ENCODE results near the gene SURF1.

SURF1 gene

DNA sequence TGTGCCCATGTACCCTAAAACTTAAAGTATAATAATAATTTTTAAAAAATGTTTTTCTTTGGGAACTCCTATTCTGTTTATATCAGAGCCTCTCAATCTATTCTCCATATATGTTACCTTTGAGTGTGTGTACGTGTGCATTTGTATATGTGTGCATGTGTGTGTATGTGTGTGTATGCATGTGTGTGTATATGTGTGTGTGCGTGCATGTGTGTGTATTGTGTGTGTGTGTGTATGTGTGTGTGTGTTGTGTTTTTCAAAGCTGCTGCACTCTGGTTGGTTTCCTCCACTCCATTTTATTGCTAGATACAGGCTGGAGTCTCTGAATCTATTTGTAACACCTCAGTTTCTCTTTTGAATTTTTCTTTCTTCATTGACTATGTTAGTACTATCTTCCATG, 40.3 kb downstream of the SURF1 start:
- no peak for DNase-seq

DNA sequence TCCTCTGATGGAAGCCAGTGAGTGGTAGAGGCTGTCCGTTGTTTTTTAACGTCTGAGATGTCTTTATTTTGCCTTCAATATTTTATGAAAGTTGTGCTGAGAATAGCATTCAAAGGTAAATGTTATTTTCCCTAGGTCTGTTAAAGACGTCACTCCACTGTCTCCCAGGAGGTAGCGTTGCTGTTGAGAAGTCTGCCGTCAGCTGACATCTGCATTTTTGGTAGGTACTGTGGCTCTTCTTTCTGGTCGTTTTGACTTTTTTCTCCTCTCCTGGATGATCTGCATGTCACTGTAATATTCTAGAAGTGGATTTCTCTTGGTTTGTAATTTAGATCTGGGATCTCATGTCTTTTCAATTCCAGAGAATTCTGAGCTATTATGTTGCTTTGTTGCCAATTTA, 46.7 kb downstream of the SURF1 start:
- no peak for DNase-seq

DNA sequence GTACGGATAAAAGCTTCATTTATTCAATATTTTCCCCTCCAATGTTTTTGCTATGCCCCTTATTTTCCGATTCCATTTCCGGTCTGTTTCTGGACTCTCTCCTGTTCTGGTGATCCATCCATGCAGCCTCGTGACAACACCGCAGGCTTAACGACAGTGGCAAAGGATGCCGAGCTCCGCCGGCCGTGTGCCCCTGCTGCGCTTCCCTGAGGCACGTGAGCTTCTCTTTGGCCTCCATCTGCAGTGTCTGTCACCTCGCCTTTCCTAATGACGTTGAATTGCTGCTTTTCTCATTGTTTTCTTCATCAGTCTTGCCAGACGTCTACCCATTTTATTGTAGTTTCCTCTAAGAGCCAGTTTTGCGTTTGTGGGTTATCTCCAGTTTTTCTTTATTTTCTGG, 49.0 kb downstream of the SURF1 start:
- no peak for DNase-seq

DNA sequence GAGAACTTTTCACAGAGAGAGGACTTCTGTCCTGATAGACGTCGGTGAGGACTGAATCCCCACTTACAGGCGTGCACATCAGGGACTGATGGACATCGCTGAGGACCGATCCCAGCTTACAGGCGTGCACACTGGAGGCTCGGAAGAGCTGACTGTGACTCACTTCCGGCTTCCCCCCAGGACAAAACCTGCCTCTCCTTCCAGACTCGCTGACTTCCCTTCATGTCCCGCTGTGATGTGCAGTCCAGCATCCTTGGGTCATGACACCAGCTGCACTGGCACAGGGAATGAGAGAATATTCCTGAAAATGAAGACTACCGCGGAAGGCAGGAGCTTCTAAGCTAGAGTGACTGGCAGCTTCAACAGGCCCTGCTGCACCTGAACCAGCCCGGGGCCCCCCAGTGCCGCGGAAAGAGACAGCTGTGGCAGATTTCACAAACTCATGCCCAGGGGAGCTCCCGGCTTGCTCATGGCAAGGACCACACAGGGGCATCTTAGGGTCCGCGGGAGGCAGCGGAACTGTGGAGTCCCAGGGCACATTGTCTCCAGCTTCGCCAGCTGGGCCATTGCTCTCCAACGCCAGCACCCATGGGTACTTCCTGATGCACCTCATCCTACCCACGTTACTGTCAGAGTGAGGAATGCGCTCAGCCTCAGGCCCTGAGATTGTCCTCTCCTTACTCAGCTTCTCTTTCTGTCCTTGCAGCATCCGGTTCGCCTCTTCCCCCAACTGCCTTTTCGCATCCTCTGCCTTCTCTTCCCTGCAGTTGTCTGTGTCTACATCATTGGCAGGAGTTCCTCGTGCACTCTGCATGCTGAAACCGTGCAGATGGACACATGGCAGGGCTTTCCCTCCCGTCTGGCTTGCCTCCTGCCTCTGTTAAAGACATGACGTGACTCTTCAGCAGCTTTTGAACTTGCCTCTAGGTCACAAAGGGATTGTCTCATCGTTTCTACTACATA, 49.8 kb downstream of the SURF1 start:
- DNase-seq = no peak

DNA sequence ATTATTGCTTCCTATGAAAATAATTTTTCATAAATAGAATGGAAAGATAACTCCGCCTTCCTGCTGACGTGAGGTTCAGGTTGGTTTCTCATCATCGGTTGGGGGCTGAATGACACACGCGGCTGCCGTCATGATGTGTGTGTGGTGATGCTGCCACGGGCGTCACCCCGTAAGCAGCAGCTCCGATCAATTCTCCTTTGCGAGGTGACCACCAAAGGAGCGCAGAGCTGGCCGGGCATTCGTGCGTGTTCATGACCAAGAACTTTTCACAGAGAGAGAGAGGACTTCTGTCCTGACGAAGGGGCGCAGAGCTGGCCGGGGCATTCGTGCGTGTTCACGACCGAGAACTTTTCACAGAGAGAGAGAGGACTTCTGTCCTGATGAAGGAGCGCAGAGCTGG, 50.6 kb downstream of the SURF1 start:
- no peak for DNase-seq

DNA sequence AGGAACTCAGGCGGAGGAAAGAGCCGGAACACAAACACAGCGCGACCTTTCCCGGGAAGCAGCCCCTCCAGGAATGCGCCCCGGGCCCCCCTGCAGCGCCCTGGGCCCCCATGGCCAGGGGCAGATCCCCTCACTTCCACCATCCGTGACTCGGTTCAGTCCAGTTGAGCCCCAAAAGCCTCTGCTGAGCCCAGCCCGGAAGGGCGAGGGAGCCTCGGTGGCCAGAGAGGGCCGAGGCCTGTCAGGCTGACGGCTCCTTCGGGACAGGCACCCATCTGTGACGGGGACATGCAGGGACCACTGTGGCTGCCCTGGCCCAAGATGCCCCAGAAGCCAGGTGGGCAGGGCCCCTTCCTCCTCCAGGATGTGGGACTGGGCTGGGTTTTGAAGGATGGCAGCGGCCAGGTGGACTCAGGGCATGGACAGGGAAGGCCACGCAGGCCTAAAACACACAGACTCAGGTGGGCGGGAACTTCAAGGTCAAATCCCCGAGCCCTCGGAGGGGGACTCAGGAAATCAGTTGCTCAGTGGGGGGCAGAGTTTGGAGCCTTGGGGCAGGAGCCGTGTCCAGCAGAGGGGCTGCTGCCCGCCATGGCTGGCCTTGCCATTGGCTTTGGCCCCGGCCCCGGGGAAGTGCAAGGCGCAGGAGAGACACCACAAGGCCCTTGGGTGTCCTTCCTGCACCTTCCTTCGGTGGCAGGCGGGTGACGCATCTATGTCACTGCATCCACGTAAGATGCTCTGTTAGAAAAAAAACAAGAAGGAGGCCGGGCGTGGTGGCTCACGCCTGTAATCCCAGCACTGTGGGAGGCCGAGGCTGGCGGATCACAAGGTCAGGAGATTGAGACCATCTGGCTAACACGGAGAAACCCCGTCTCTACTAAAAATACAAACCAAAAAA, 51.6 kb downstream of the SURF1 start:
- DNase-seq = no peak

DNA sequence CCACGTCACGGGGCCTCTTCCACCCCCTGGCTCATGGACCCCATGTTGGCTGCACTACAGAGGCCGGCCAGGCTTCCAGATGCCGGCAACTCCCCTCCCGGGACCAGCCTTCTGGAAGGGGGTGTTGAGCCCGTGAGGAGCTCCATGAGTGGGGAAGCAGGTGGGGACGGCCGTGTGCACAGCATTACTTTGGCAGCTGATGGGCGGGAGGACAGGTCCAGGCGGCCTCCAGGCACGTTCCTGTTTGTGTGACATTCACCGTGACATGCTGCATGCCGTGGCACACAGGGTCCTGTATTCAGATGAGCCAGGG, 52.2 kb downstream of the SURF1 start:
- no peak for DNase-seq

DNA sequence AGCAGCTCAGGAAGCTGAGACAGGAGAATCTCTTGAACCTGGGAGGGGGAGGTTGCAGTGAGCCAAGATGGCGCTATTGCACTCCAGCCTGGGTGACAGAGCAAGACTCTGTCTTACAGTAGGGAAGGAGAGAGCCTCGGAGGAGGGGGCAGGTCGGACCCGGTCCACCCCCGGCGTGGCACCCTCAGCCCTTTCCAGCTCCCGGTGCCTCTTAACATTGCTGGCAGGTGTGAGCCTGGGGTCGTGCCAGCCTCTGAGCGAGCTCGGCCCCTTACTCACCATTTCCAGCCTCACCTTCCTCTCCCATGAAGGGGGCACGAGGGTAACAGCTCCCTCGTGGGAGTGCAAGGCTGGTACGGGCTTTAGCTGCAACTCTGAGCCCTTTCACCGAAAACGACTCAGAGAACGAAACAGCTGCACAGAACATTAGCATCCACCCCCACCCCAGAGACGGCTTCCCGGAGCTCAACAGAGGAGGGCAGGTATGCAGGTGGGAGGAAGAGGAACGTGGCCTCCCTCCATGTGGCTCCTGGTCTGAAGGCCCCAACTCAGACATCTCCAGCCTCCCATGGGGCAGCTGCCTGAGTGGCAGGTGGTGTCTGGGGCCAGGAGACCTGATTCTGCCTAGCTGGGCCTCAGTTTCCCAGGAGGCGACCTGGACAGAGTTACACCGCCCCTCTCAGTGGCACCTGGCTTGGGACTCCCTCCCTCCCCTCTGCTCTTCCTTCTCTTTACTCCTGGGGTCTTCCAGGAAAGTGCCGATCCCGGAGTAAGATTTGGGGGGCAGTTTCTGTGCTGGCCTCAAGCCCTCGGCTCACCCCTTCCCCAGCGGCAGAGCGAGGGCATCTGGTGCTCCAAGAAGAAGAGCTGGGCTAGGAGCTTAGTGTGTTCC, 52.8 kb downstream of the SURF1 start:
- DNase-seq = no peak
